C4-2B (cell line): ENCODE measurements around the gene ARMC9.

Experiments
- H3K27ac ChIP-seq: fragments of 450-650 bp; 2 replicates; pipeline ENCODE4 v1.5.1; 2017
- CTCF ChIP-seq: fragments of 450-650 bp; conservative IDR thresholded peaks from 2 replicates; pipeline ENCODE4 v1.5.1; 2017; ENCODE audit warnings: mild to moderate bottlenecking
- ZFX ChIP-seq: fragments of 450-650 bp; IDR thresholded peaks from 2 replicates; pipeline ENCODE4 v1.6.1; 2017

Gene ARMC9

GRCh38 chr2:231392431-231393148, 194.2 kb downstream of the ARMC9 start:
- H3K27ac ChIP-seq: no peak overlapping the region
- no peak for TF ChIP-seq CTCF
- TF ChIP-seq ZFX: no peak

DNA sequence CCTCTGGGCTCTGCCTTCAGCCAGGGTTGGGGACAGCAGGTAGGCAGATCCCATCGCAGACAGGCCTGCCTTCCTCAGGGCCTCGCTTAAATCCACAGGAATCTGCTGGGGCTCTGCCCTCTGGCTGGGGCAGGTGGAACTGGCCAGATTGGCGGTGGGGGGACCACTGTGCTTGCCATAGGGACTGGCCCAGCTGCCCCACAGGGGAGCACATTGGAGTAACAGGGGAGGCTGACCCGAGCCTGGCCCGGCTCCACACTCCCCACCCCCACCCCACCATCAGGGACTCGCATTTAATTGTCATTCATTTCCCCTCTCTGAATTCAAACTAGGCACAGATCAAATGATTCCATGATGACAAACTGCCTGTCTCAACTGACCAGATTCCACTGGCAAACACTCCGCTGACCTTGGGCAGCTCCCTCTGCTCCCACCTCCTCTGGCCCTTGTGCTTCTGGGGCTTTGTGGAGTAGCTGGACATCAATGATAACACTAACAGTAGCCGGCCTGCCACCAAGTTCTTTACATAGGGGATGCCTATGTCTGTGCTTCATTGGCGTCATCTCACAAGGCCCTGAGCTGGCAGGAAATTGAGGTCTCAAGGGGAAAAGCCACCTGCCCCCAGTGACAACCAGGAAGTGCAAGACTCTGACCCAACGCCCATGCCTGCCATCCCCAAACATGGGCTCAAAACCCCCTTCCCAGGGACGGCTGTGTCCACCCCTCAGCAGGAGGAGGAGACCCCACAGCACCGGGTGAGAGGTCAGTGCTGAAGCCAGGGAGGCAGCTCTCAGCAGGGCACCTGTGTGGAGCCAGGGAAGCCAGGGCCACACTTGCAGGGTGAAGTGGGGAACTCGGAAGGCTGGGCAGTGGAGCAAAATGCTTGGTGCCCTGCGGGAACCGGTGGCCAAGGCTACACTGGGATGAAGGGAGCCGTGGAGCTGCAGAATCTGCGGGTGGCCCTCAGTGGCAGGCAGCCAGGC, 195.0 kb downstream of the ARMC9 start:
- TF ChIP-seq CTCF: no peak
- TF ChIP-seq ZFX: no peak
- no peak overlapping the region for H3K27ac ChIP-seq

DNA sequence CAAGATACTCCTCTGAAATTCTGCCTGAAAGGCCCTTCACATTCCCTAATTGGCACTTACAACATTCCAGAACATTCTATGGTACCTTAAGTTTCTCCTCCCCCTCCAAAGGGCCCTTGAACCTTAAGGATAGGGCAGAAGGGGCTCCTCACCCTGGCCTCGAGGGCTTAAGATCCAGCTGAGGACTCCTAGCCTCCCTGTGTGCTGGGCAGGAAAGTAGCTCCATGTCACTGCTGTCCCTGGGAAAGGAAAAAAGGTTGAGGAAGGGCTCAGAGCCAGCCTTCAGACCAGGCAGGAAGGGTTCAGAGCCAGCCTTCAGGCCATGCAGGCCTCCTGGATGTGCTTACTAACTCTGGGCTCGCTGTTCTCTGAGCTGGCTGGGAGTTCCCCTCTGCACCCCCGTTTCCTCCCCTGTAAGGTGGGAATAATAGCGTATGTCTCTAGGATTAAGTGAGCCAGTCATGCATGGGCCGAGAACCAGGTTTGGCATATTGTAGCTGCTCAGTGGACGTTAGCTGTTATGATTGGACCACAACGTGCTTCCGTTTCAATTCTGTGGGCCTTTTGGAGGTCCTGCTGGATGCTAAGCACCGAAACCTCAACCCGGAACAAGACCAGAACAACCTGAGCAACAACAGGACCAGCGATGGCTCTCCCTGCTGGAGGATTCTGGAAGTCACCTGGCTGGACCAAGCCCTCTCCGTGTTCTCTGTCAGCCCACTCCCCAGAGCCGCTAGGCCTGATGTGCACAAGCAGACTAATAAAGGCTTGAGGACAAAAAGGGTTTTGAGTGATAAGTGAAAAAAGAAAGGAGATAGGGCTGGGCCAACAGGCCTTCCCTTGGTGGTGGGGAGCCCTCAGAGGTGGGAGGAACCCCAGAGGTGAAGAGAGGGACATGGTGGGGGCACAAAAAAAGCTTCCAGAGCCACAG, 196.0 kb downstream of the ARMC9 start:
- no peak for TF ChIP-seq ZFX
- no peak; the same call in 1 of the 2 replicates for TF ChIP-seq CTCF
- H3K27ac ChIP-seq: no peak overlapping the region

DNA sequence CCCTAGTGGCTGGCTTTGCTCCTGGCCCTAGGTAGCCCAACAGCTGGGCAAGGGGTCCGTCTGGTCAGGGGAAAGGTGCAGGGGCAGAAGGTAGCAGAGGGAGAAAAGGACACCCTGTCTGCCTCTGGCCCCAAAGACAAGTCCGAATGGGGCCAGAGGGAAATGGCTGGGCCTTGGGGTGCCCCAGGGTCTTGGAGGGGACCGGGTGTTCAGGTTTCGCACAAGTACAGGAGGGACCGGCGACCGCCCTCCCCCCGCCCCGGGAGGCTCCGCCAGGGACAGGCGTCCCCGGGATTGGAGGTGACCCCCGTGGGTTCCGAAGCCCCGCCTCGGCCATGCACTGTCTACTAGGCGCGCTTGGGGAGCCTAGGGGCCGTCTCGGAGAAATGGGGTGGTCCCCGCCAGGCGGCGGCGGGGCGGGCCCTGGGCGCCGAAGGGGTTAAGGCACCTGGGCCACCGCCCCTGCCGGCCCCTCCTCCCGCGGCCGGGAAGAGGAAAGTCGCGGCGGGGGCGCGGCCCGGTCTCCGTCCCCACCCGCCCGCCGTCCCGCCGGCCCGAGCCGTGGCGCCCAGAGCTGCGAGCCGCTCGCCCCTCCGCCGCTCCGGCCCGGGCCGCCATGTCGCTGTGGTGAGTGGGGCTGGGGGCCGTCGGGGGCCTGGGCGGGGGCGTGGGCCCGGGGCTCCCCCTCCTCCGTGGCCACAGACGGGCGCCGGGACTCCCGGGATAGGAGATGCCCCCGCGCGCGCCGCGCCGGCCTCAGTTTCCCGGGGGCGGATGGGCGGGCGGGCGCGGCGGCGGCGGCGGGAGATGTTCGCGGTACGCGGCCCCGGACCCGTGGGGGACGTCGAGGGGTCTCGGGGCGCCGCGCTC, 197.0 kb downstream of the ARMC9 start, which contains the start of gene B3GNT7:
Gene B3GNT7 (plus strand): TSS at position 523 of the 870 bp plus-strand sequence. CDS start 94 bp downstream, at position 617.
- no peak within 1 kb of the TSS for H3K27ac ChIP-seq
- TF ChIP-seq ZFX (no peak), CTCF (no peak)

- no peak for TF ChIP-seq CTCF
- TF ChIP-seq ZFX: no peak
Measured at GRCh38 chr2:231396058-231396821, 197.8 kb downstream of the ARMC9 start.

More at GRCh38 chr2:231396058-231396821, 197.8 kb downstream of the ARMC9 start:
- H3K27ac ChIP-seq: no peak overlapping the region
